Activated B cell treated with CpG ODN at 0.5 μM for 24 hours (primary cell): ENCODE results near the gene DCC. TPM values are rescaled to one million over a fixed set of nuclear protein-coding genes. Genes with fewer than 3 reads are reported as not detected.

Source experiments
- ATAC-seq: fragments of 200-7000 bp; cut with Tn5 transposase; one replicate; pipeline ENCODE4 v1.10.0; 2021; ENCODE audit warnings: low read depth, mild to moderate bottlenecking, moderate library complexity
- CTCF ChIA-PET: fragments of 350-600 bp; sonication (Branson Sonifier 250); formaldehyde crosslinking; loops from one replicate; lab custom pipeline; 2021; ENCODE audit warnings: antibody characterized with exemption; lab: Charles Lee
- POLR2A ChIA-PET: fragments of 350-600 bp; sonication (Branson Sonifier 250); formaldehyde crosslinking; loops from one replicate; lab custom pipeline; 2021; ENCODE audit warnings: antibody characterized with exemption; lab: Charles Lee
- DNase-seq: peaks from one replicate; pipeline ENCODE4 v3.0.0; 2022
- H3K27ac Mint-ChIP-seq: one replicate; pipeline ENCODE4 v1.8.0; 2020; ENCODE audit warnings: mixed read lengths
- H3K27me3 Mint-ChIP-seq: one replicate; pipeline ENCODE4 v1.8.0; 2021; ENCODE audit warnings: mixed read lengths
- H3K36me3 Mint-ChIP-seq: one replicate; pipeline ENCODE4 v1.8.0; 2021; ENCODE audit warnings: low read depth, mixed read lengths
- H3K4me1 Mint-ChIP-seq: one replicate; pipeline ENCODE4 v1.8.0; 2021; ENCODE audit warnings: mixed read lengths
- H3K4me3 Mint-ChIP-seq: one replicate; pipeline ENCODE4 v1.8.0; 2020; ENCODE audit warnings: mild to moderate bottlenecking, mixed read lengths
- H3K9me3 Mint-ChIP-seq: one replicate; pipeline ENCODE4 v1.8.0; 2020; ENCODE audit warnings: mixed read lengths
- intact Hi-C: fragments of 100-400 bp; cut with micrococcal nuclease; formaldehyde crosslinking; loops from one replicate; pipeline ENCODE4 v1.15.1; 2024
- total RNA-seq: library from RNA; stranded (reverse); gene quantifications from 2 replicates; pipeline ENCODE4 v1.2.3, GENCODE V29; 2022
- TF ChIP-seq, protein P1 (sequence below): fragments of 200-600 bp; IDR thresholded peaks from one replicate; pipeline ENCODE4 v1.8.0; 2022; ENCODE audit warnings: antibody characterized with exemption, mild to moderate bottlenecking

The DCC gene
- total RNA-seq, 1 donor from 2014 or later: not detected

DNA sequence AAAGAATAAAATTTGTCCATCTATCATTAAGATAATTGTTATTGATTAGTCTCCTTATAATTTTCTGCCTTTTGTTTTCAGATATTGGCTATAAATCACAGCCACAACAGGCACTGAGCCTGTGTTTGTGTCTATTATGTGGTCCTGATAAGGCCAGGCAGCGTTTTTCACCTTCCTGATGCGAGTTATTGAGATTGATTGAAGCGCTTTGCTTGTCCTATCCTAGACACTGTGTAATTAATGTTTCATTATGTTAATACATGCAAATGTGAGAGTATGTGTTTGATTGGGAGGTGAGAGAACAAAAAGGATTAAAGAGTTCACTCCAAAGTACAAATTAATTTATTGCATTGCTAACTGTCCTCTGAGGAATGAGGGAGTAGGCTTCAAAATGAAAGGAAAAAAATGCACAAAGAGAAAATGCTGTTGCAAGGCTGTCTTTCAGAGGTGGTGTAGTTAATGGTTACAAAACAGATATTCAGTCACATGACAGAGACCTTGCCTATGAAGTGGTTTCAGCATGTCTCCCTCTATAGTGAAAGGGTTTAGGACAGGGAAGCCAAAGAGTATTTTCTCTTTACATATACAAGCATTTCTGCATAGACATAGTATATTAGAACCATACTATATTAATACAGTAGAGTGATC is 391.1 kb downstream of the DCC start:
- H3K27me3 Mint-ChIP-seq: no peaks in the 10 kb centered on the region
- POLR2A ChIA-PET: no interaction called here
- CTCF ChIA-PET: no interaction called here

DNA sequence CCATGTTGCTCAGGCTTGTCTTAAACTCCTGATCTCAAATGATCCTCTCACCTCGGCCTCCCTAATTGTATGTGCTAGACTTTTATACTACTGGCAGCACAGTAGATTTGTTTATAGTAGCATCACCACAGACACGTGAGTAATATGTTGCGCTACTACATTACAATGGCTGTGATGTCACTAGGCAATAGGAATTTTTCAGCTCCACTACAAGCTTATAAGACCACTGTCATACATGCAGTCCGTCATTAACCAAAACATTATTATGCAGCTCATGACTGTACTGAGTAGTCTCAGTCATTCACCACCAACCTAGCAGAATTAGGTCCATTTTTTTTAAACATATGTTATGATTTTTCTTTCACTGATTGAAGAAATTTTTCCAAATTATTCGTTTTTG is 398.9 kb downstream of the DCC start:
- no peak for DNase-seq
- intact Hi-C loops: no loop called here
- H3K4me3 Mint-ChIP-seq: no peak overlapping the region
- H3K4me1 Mint-ChIP-seq: no peaks in the 10 kb centered on the region
- H3K9me3 Mint-ChIP-seq: peaks cover 3% of the 10 kb centered on the region
- ATAC-seq: no peak
- TF ChIP-seq, protein P1, sequence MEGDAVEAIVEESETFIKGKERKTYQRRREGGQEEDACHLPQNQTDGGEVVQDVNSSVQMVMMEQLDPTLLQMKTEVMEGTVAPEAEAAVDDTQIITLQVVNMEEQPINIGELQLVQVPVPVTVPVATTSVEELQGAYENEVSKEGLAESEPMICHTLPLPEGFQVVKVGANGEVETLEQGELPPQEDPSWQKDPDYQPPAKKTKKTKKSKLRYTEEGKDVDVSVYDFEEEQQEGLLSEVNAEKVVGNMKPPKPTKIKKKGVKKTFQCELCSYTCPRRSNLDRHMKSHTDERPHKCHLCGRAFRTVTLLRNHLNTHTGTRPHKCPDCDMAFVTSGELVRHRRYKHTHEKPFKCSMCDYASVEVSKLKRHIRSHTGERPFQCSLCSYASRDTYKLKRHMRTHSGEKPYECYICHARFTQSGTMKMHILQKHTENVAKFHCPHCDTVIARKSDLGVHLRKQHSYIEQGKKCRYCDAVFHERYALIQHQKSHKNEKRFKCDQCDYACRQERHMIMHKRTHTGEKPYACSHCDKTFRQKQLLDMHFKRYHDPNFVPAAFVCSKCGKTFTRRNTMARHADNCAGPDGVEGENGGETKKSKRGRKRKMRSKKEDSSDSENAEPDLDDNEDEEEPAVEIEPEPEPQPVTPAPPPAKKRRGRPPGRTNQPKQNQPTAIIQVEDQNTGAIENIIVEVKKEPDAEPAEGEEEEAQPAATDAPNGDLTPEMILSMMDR: no peak
- POLR2A ChIA-PET: no interaction called here
- CTCF ChIA-PET: no interaction called here
- no peaks in the 10 kb centered on the region for H3K36me3 Mint-ChIP-seq
- H3K27ac Mint-ChIP-seq: no peak overlapping the region
- H3K27me3 Mint-ChIP-seq: no peaks in the 10 kb centered on the region

More for the DNA sequence above, 391.1 kb downstream of the DCC start:
- Mint-ChIP-seq H3K9me3 (no peaks in the 10 kb centered on the region), H3K4me1 (no peaks in the 10 kb centered on the region), H3K4me3 (no peak overlapping the region), H3K27ac (no peak overlapping the region), H3K36me3 (no peaks in the 10 kb centered on the region)
- TF ChIP-seq, protein P1: no peak
- ATAC-seq (no peak), DNase-seq (no peak)
- intact Hi-C loops: no loop called here

- no peak for DNase-seq
- Mint-ChIP-seq H3K27me3 (no peaks in the 10 kb centered on the region), H3K27ac (no peak overlapping the region), H3K4me3 (no peak overlapping the region), H3K9me3 (peaks cover 2% of the 10 kb centered on the region), H3K36me3 (no peaks in the 10 kb centered on the region), H3K4me1 (no peaks in the 10 kb centered on the region)
- no peak for ATAC-seq
- intact Hi-C loops: no loop called here
- TF ChIP-seq, protein P1: no peak
- ChIA-PET CTCF (no interaction called here), POLR2A (no interaction called here)
Observed at GRCh38 chr18:52746986-52747385, 407.0 kb downstream of the DCC start.

DNA sequence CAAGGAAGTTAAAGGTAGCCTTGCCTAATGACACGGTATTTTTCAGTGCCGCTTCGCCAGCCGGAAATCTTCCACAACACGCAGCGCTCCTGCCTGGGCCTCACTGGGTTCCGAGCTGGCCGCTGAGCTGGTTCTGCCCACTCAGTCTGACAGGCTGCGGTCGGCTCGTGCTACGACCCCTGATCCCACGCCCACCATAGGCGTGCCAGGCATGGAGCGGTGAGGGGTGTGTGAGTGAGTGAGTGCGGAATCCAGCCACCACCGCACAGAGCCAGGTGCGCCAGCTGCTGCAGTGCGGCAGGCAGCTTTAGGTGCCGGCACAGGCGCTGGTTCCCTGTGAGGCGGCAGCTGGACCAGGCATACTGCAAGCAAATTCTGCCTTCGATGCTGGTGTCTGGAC is 407.9 kb downstream of the DCC start:
- ChIA-PET CTCF (no interaction called here), POLR2A (no interaction called here)
- Mint-ChIP-seq H3K36me3 (no peaks in the 10 kb centered on the region), H3K9me3 (no peaks in the 10 kb centered on the region), H3K27me3 (no peaks in the 10 kb centered on the region), H3K4me3 (no peak overlapping the region), H3K4me1 (no peaks in the 10 kb centered on the region), H3K27ac (no peak overlapping the region)
- intact Hi-C loops: no loop called here
- DNase-seq: no peak
- TF ChIP-seq, protein P1: no peak
- ATAC-seq: no peak

DNA sequence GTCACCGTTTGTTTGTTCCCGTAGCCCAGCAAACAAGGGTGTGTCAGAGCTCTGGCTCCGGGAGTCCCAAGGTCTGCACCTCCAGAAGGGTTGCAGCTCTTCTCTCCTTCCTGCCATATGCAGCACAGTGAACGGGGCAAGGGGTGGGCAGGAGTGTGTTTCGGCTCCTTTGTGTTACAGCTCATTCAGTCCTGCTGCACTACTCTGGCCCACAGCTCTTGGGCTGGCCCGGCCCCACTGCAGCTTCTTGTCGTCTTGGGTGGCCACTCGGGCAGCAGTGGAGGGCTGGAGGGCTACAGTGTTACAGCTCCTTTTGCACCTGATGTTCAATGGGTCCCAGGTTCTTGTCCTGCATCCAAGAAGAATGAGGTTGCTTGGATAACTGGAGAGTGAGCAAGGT is 408.3 kb downstream of the DCC start:
- H3K9me3 Mint-ChIP-seq: no peaks in the 10 kb centered on the region

More for the DNA sequence above, 408.3 kb downstream of the DCC start:
- TF ChIP-seq, protein P1: no peak
- Mint-ChIP-seq H3K27me3 (no peaks in the 10 kb centered on the region), H3K36me3 (no peaks in the 10 kb centered on the region), H3K27ac (no peak overlapping the region), H3K4me3 (no peak overlapping the region), H3K4me1 (no peaks in the 10 kb centered on the region)
- ChIA-PET POLR2A (no interaction called here), CTCF (no interaction called here)
- DNase-seq: no peak
- ATAC-seq: no peak
- intact Hi-C loops: no loop called here
